Stimulated activated CD4-positive, alpha-beta T cell treated with anti-CD3 and anti-CD28 coated beads, TNF-alpha, amount 100 ng/mL, for 4 hours (primary cell): ENCODE results near the gene NRF1.

Source experiments
- DNase-seq, 3 experiments: peaks; one replicate each; pipeline ENCODE4 v3.0.0-alpha.2; 2020; ENCODE audit warnings: low read depth in 3 of 3

NRF1 gene

GRCh38 chr7:129769866-129770808 is 158.6 kb downstream of the NRF1 start:
- no peak for DNase-seq

GRCh38 chr7:129771201-129771927 is 159.8 kb downstream of the NRF1 start:
- no peak for DNase-seq

GRCh38 chr7:129771928-129772479 is 160.5 kb downstream of the NRF1 start:
- DNase-seq: no peak

GRCh38 chr7:129772646-129773280 is 161.2 kb downstream of the NRF1 start:
- no peak for DNase-seq

- DNase-seq: no peak
Observed at GRCh38 chr7:129773328-129773731, 161.8 kb downstream of the NRF1 start.

GRCh38 chr7:129773871-129774270 is 162.4 kb downstream of the NRF1 start:
- no peak for DNase-seq

GRCh38 chr7:129774359-129774758 is 162.8 kb downstream of the NRF1 start:
- no peak for DNase-seq

- no peak for DNase-seq
Observed at GRCh38 chr7:129774871-129775694, 163.6 kb downstream of the NRF1 start.

GRCh38 chr7:129775695-129776361 is 164.3 kb downstream of the NRF1 start:
- DNase-seq: no peak

- DNase-seq: no peak
Observed at GRCh38 chr7:129776362-129776722, 164.8 kb downstream of the NRF1 start.

- no peak for DNase-seq
Observed at GRCh38 chr7:129777195-129777844, 165.8 kb downstream of the NRF1 start.

GRCh38 chr7:129777993-129778769 is 166.7 kb downstream of the NRF1 start:
- no peak for DNase-seq

GRCh38 chr7:129778770-129779601 is 167.5 kb downstream of the NRF1 start:
- DNase-seq: no peak

- DNase-seq: no peak
Observed at GRCh38 chr7:129779602-129780256, 168.2 kb downstream of the NRF1 start.

GRCh38 chr7:129780257-129780973 is 168.9 kb downstream of the NRF1 start:
- peak; percentile 63 to 77 (median 69) for DNase-seq

- no peak for DNase-seq
Observed at GRCh38 chr7:129780974-129781927, 169.7 kb downstream of the NRF1 start.
